Suprapubic skin (tissue), 3 donors: ENCODE data around the gene TOLLIP.

Experiments used
- POLR2AphosphoS5 ChIP-seq, 3 donors: sonication (generic); formaldehyde crosslinking; IDR thresholded peaks; one replicate each; pipeline ENCODE4 v1.6.1; 2017; ENCODE audit warnings: antibody characterized with exemption in 3 of 3
- TF ChIP-seq, protein P1 (sequence below), 2 donors: fragments of 200-600 bp in 1 of 2; fragments of 450-650 bp in 1 of 2; sonication (generic) in 1 of 2; IDR thresholded peaks; one replicate each; pipeline ENCODE4 v1.5.1; 2016 to 2019; ENCODE audit warnings: antibody characterized with exemption in 2 of 2, mild to moderate bottlenecking in 1 of 2, moderate library complexity in 1 of 2

DNA sequence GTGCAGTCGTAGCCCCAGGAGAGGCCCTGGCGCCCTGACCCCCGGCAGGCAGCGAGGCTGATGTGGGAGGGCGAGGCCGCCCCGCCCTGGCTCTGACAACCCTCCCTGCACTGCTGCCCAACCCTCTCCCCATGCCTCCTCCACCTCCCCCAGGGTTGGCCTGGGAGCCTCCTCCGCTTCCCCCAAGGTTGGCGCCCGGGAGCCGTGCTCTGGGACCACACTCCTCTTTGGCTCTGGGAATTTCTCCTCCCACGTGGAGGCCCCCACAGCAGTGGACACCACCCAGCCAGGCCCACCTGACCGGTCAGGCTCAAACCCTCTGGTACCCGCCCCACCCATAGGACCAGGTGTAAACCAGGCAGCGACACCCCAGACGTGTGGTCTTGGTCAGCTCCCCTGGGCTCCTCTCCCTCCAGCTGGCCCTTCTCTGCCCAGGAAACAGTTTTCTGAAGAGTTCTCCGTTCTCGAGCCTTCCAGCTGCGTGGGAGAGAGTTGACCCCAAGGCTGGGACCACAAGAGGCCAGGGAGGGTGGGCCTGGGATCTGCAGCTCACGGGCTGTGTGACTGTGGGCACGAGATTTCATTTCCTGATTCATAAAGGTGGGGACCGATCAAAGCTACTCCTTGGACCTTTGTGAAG is 40.8 kb upstream of the TOLLIP start:
- TF ChIP-seq, protein P1, sequence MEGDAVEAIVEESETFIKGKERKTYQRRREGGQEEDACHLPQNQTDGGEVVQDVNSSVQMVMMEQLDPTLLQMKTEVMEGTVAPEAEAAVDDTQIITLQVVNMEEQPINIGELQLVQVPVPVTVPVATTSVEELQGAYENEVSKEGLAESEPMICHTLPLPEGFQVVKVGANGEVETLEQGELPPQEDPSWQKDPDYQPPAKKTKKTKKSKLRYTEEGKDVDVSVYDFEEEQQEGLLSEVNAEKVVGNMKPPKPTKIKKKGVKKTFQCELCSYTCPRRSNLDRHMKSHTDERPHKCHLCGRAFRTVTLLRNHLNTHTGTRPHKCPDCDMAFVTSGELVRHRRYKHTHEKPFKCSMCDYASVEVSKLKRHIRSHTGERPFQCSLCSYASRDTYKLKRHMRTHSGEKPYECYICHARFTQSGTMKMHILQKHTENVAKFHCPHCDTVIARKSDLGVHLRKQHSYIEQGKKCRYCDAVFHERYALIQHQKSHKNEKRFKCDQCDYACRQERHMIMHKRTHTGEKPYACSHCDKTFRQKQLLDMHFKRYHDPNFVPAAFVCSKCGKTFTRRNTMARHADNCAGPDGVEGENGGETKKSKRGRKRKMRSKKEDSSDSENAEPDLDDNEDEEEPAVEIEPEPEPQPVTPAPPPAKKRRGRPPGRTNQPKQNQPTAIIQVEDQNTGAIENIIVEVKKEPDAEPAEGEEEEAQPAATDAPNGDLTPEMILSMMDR (IDR thresholded peaks at IDR 0.05): no peak
- no peak for TF ChIP-seq POLR2AphosphoS5 (IDR thresholded peaks at IDR 0.05)
